IMR-90 (cell line): ENCODE measurements around the gene CDK11B.
"Not testable (repeated sequence)": the region's sequence is repeated elsewhere in the genome, so short reads cannot be mapped to it uniquely, and the experiment has no call there.

Experiments
- BHLHE40 ChIP-seq: fragments of 150-350 bp; IDR thresholded peaks from 2 replicates; pipeline ENCODE4 v1.6.1; 2016; ENCODE audit warnings: mild to moderate bottlenecking, low read depth, low read length
- CEBPB ChIP-seq: IDR thresholded peaks from 2 replicates; pipeline ENCODE4 v1.6.1; 2012; ENCODE audit warnings: low read depth, low read length, improper control_type of control experiment
- CHD1 ChIP-seq: IDR thresholded peaks from 2 replicates; pipeline ENCODE4 v1.6.1; 2012; ENCODE audit warnings: low read depth, low read length, improper control_type of control experiment
- MAZ ChIP-seq: IDR thresholded peaks from 2 replicates; pipeline ENCODE4 v1.6.1; 2012; ENCODE audit warnings: low read depth, mild to moderate bottlenecking, low read length, improper control_type of control experiment, moderate library complexity, borderline replicate concordance
- MXI1 ChIP-seq: IDR thresholded peaks from 2 replicates; pipeline ENCODE4 v1.6.1; 2012; ENCODE audit warnings: low read depth, mild to moderate bottlenecking, low read length, moderate library complexity, borderline replicate concordance
- NFE2L2 ChIP-seq: fragments of 150-350 bp; IDR thresholded peaks from 2 replicates; pipeline ENCODE4 v1.6.1; 2016; ENCODE audit warnings: low read depth, mild to moderate bottlenecking, low read length
- POLR2A ChIP-seq: IDR thresholded peaks from 2 replicates; pipeline ENCODE4 v1.6.1; 2012; ENCODE audit warnings: mild to moderate bottlenecking, low read depth, low read length
- RAD21 ChIP-seq: IDR thresholded peaks from 2 replicates; pipeline ENCODE4 v1.6.1; 2012; ENCODE audit warnings: low read length, improper control_type of control experiment
- RCOR1 ChIP-seq: IDR thresholded peaks from 2 replicates; pipeline ENCODE4 v1.6.1; 2012; ENCODE audit warnings: mild to moderate bottlenecking, low read length, improper control_type of control experiment; ENCODE audit not compliant: insufficient replicate concordance
- SMC3 ChIP-seq: fragments of 150-350 bp; IDR thresholded peaks from 2 replicates; pipeline ENCODE4 v1.6.1; 2016; ENCODE audit warnings: low read depth, mild to moderate bottlenecking, antibody characterized with exemption, low read length, moderate library complexity
- TF ChIP-seq, protein P1 (sequence below): conservative IDR thresholded peaks from 2 replicates; pipeline ENCODE4 v1.5.1; 2012; ENCODE audit warnings: mild to moderate bottlenecking, low read depth, low read length, improper control_type of control experiment

DNA sequence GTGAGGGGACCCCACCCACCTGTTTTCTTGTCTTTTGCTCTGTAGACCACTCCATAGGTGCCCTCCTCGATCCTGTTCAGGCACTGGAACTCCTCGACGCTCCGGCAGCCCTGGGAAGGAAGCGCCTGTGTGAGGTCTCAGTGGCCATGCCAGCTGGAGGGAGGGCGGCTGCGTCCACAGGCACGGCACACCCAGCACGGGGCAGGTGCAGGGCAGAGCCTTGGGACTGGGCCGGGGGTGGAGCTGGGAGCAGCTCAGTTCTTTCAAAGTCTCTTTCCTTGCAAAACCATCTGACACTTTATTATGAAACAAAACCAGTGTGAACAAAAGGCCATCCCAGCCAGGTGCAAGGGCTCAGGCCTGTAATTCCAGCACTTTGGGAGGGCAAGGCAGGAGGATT lies 46.8 kb upstream of the CDK11B start:
- TF ChIP-seq, protein P1, sequence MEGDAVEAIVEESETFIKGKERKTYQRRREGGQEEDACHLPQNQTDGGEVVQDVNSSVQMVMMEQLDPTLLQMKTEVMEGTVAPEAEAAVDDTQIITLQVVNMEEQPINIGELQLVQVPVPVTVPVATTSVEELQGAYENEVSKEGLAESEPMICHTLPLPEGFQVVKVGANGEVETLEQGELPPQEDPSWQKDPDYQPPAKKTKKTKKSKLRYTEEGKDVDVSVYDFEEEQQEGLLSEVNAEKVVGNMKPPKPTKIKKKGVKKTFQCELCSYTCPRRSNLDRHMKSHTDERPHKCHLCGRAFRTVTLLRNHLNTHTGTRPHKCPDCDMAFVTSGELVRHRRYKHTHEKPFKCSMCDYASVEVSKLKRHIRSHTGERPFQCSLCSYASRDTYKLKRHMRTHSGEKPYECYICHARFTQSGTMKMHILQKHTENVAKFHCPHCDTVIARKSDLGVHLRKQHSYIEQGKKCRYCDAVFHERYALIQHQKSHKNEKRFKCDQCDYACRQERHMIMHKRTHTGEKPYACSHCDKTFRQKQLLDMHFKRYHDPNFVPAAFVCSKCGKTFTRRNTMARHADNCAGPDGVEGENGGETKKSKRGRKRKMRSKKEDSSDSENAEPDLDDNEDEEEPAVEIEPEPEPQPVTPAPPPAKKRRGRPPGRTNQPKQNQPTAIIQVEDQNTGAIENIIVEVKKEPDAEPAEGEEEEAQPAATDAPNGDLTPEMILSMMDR: not testable (repeated sequence)
- not testable (repeated sequence) for TF ChIP-seq NFE2L2, CEBPB, SMC3, MXI1, MAZ, POLR2A, BHLHE40, RAD21, CHD1, RCOR1
